ENCODE measurements around the gene LRP2BP.

The LRP2BP gene

DNA sequence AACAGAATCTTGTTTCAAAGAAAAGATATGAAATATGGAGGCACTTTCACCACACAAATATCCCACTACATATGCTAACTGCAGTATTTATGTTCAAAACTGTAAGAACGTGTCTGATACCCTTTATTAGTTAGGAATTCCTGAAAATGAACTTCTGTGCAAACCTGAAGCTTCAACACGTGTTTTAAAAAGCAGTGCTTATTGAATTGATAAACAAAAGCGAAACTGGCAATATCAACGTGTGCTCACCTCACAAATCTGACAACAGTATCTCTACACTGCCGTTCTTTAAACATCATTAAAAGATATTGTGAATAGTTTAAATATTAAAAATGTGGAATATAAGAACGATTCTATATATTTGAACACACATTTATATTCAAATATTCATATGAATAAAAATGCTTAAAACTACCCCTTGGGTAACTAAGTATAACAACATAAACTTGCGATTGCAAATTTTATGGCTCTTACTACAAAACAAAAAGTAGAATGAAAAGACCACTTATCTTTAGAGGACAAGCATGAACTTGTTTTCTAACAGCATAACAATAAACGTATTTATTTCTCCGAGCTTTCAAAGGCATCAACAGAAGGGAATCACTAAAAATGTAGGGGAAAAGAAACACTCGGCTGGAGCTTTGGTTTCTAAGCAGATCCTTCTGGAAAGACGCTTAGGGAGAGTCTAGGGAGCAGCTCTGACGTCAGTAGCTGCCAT is at the start of gene LRP2BP:
Gene LRP2BP, minus strand, starts transcription at position 687 of the 718 bp plus-strand sequence. CDS start 17,738 bp downstream, outside the sequence.
- DNase-seq: peak; percentile 36

- no peak for DNase-seq
Measured at GRCh38 chr4:185445209-185445608, 49.5 kb upstream of the LRP2BP start.

- no peak for DNase-seq
Measured at GRCh38 chr4:185441479-185441878, 45.8 kb upstream of the LRP2BP start.

DNA sequence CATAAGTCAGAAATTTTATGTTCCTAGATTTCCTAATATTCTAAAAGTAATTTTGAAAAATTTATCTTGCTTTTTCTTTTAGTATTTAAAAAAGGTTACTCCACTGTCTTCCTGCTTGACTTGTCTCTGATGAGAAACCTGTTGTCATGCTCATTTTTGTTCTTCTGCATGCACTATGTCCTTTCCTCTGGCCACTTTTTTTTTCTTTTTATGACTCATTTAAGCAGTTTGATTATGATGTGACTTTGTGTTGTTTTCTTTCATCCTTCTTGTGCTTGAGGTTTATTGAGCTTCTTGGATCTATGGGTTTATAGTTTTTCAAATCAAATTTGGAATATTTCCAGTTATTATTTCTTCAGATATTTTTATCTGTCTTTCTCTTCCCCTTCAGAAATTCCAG is 42.1 kb upstream of the LRP2BP start:
- peak; percentile 37 for DNase-seq

DNA sequence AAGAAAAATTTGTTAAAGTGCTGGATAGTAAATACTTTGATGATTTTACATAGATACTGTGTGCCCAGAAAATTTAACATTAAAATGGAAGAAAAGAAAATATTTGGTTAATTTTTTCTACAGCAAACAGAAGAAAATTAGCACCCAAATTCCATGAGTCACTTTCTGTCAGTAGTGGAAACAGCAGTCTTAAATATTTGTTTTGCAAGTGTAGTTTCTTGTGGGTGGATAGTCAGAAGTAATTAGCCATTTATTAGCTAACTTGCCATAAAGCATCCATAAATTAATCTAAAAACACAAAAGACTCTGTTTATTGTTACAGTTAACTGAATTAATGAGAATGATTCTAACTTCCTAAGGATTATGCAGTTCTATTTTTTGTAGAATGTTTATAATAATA is 39.7 kb upstream of the LRP2BP start:
- DNase-seq: no peak

DNA sequence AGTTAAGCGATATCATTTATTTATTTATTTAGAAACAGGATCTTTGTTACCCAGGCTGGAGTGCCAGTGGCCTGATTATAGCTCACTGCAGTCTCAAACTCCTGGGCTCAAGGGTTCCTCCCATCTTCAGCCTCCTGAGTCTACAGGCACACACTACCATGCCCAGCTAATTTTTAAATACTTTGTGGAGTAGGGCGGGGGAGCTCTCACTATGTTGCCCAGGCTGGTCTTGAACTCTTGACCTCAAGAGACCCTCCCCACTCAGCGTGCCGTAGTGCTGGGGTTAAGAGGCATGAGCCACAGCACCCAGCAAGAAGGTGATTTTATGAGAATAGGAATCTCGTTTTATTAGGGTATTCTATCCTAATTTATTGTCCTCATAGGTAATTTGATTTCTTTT is 33.9 kb upstream of the LRP2BP start:
- DNase-seq: no peak

- DNase-seq: no peak
Measured at GRCh38 chr4:185426960-185427688, 31.4 kb upstream of the LRP2BP start.

DNA sequence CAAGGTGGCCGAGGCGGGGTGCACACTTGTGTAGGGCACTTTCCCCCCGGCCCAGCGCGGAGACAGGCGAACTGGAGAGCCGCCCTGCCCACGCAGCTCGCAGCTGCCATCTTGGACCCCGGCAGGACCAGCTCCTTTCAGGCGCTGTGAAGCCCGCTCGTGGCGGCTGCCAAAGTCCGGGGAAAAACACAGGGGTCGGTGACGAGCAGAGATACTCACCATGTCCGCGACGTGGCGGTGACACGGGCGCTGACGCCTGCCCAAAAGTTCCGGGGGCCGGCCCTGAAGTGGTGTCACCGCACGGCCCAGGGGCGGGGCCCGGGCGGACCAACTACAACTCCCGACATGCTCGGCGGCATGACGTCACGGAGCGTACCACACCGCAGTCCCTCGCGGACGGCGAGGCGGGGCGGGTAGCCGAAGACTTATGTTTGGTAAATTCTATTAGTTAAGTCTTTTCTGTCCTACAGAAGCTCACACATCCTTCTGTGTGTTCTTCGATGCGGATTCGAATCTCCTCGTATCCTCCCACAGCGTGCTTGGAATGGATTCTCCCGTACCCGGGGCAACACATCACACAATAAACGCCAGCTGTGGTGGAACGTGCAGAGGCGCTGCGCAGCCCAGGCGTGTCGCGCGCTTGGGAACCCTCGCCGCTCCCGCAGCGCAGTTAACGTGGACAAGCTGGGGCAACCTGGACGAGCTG is 30.1 kb upstream of the LRP2BP start, which contains the start of gene UFSP2:
Gene UFSP2, minus strand, starts transcription at position 318 of the 706 bp plus-strand sequence. Its CDS starts 96 bp downstream, at position 222.
- peak; percentile 88 for DNase-seq

- no peak for DNase-seq
Measured at GRCh38 chr4:185424905-185425646, 29.4 kb upstream of the LRP2BP start.

DNA sequence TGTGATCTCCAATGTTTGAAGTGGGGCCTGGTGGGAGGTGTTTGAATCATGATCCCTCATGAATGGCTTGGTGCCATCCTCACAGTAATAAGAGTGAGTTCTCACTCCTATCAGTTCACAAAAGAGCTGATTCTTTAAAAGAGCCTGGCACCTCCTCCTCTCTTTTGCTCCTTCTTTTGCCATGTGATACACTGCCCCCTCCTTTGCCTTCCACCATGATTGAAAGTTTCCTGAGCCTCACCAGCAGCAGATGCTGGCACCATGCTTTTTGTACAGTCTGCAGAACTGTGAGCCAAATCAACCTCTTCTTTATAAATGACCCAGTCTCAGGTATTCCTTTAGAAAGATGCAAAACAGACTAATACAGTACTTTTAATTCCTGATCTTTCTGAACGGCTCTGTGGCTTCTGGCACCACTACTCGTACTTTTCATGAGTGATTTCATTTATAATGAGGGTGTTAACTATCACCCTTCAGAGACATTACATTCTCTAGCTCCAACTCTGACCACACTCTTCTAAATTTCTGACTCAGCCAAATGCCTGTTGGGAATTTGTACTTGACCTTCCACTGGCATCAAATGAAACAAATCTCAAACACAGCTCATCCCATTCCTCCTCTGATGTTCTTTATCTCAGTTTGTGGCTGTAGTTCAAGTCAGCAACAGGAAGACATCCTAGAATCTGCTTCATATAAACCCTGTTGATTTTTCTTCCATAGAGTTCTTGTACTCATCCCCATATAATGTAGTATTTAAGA is 25.8 kb upstream of the LRP2BP start:
- no peak for DNase-seq

DNA sequence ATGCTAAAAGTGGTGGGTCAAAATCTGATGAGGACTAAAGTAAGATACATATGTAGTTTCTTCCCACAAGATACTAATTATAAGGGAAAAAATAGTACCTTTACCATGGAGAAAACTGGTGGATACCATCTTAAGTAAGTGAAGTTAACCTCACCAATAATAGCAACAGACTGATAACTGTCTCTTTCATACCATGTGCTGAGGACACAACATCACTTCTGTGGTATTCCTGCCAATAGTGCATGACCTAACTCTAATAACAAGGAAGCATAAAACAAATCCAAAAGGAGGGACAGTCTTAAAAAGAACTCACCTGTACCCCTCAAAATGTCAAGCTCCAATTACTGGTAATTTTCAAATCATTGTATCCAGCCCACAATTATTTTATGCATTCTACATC is 21.2 kb upstream of the LRP2BP start:
- DNase-seq: no peak

DNA sequence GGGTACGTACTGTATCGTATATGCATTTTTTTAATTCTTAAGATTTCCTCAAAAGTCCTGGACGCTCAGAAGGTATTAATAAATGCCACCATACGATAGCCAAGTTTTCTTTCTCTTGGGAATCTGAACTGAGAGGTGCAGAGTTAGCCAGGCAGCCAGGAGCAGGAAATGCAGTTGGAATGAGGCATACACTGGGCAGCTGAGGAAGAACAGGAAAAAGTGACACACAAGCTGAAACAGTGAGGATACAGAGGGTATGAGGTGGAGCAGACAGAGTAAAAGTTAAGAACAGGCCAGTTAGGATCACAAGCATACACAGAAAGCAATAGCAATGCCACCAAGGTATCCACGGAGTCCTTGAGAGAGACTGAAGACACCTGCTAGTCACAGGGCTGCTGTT is 16.7 kb upstream of the LRP2BP start:
- no peak for DNase-seq

DNA sequence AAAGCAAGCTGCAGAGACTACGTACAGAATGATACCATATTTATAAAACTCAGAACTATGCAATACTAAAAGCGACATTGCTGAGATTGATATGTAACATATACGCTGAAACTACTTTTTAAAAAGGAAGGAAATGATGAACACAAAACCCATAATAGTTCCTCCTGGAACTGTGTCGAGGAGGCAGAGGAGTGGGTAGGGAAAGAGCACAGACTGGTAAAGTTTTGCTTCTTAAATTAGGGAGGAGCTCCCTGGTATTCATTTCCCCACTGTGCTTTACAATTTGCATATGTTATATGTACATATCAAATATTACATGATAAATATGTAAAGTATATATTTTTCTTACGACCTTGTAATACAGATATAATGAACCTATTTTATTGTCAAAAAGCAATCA is 16.1 kb upstream of the LRP2BP start:
- no peak for DNase-seq

DNA sequence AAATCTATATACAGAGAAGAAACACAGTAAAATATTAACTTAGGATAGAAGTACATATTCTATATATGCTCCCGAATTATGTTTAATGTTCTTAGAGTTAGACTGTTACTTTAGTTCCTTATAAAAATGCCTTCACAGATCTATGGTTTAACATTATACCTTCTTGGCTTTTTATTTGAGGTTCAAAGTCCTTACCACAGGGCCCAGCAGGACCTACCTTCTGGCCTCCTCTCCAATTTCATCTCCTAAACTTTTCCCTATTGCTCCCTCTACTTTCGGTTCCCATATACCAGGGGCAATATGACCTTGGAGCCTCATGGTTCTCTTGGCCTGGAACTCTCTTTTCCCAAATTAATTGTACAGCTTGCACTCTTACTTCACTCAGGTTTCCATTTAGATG is 12.7 kb upstream of the LRP2BP start:
- no peak for DNase-seq

- peak; percentile 58 for DNase-seq
Measured at GRCh38 chr4:185405296-185405999, 9.7 kb upstream of the LRP2BP start.

DNA sequence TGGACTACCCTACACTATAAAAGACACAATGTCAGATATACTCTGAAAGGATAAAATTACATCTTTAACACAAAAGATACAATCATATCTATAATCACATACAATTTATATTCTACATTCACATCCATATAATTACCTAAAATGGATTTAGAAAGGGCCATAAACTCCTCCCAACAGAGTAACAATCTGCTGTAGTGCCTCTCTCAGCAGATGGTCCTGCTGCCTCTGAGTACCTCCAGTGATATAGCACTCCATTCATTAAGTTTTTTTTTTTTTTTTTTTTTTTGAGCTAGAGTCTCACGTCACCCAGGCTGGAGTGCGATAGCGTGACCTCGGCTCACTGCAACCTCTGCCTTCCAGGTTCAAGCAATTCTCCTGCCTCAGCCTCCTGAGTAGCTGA is 8.3 kb upstream of the LRP2BP start:
- no peak for DNase-seq

DNA sequence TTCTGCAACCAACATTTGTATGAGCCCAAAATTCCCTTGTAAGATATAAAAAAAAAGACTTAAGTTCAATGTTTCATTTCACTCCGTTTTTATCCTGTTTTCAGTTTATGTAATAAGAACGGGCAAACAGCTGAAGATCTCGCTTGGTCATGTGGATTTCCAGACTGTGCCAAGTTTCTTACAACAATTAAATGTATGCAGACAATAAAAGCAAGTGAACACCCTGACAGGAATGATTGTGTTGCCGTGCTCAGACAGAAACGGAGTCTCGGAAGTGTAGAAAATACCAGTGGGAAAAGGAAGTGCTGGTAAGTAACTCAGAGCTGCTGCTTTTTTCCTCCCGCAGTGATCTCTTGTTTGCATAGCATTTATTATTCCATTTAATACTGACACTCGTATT is 3.7 kb upstream of the LRP2BP start:
- no peak for DNase-seq

DNA sequence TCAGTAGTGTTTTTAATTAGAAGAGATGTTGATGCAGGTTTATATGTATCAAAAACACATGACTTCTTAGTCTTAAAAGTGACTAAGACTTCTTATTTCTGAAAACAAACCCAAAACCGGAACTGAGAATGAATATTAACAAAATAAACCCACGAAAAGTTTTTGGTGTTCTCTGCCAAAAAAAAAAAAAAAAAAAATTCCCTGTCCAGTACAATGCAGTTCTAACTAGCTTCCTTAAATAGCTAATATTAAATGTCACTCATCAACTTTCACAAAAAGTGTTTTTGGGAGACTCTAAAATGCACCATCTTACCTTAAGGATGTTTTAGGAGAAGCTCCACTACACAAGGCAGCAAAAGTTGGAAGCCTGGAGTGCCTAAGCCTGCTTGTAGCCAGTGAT is 2.9 kb upstream of the LRP2BP start:
- DNase-seq: no peak

- DNase-seq: no peak
Measured at GRCh38 chr4:185396724-185397385, 1.1 kb upstream of the LRP2BP start, which contains the start of gene ANKRD37. ANKRD37 (plus strand) TSS chr4:185396841; CDS start chr4:185396924, 83 bp downstream.

GRCh38 chr4:185395956-185396723 is 416 bp upstream of the LRP2BP start:
- peak; percentile 98 for DNase-seq

Measured in activated CD4-positive, alpha-beta T cell treated with anti-CD3 and anti-CD28 coated beads, Interleukin-10, Interleukin-2, amounts not matched to agents 100 ng/mL and 50 ng/mL, durations not matched to agents 16 hours and 8 hours (primary cell).